B cell (primary cell): Measurements from ENCODE around the gene CCDC88C. TPM values are rescaled to one million over a fixed set of nuclear protein-coding genes. Genes with fewer than 3 reads are reported as not detected.

ENCODE experiments used
- ATAC-seq: fragments of 200-7000 bp; cut with Tn5 transposase; one replicate; pipeline ENCODE4 v1.10.0; 2021; ENCODE audit warnings: low read depth, mild to moderate bottlenecking, moderate number of reproducible peaks, moderate library complexity
- CTCF ChIA-PET: fragments of 350-600 bp; sonication (Branson Sonifier 250); formaldehyde crosslinking; loops from one replicate; lab custom pipeline; 2021; ENCODE audit warnings: antibody characterized with exemption, inconsistent platforms; lab: Charles Lee
- POLR2A ChIA-PET: fragments of 350-600 bp; sonication (Branson Sonifier 250); formaldehyde crosslinking; loops from one replicate; lab custom pipeline; 2021; ENCODE audit warnings: antibody characterized with exemption; lab: Charles Lee
- DNase-seq: peaks from one replicate; pipeline ENCODE4 v3.0.0; 2013
- H2AFZ ChIP-seq: 2 replicates; pipeline ENCODE4 v1.6.1; 2012; ENCODE audit warnings: mild to moderate bottlenecking, low read depth, low read length; ENCODE audit not compliant: insufficient read depth, poor library complexity, severe bottlenecking
- H3K27ac ChIP-seq, 2 donors: 1 replicate in 1 of 2; 2 replicates in 1 of 2; pipeline ENCODE4 v1.5.1; 2012 to 2013; ENCODE audit warnings: low read length in 2 of 2, mild to moderate bottlenecking in 2 of 2, moderate library complexity in 1 of 2
- H3K27me3 ChIP-seq, 4 experiments: fragments of 200-600 bp in 1 of 4; sonication (generic) in 1 of 4; replicated peaks in 1 of 4; 1 replicate in 2 of 4; 2 replicates in 2 of 4; pipeline versions ENCODE4 v1.6.1 to v1.7.0; 2013 to 2016; ENCODE audit warnings: low read length in 3 of 4, mild to moderate bottlenecking in 2 of 4, mixed read lengths in 1 of 4, moderate library complexity in 1 of 4; ENCODE audit not compliant: insufficient read depth in 4 of 4, control insufficient read depth in 3 of 4; ENCODE audit errors: control extremely low read depth in 1 of 4
- H3K36me3 ChIP-seq, 2 experiments: replicated peaks in 1 of 2; 1 replicate in 1 of 2; 2 replicates in 1 of 2; pipeline versions ENCODE4 v1.6.1 to v1.7.1; 2013; ENCODE audit warnings: low read length in 1 of 2; ENCODE audit not compliant: insufficient read depth in 2 of 2, control insufficient read depth in 1 of 2; ENCODE audit errors: control extremely low read depth in 1 of 2, extremely low read depth in 1 of 2
- H3K4me1 ChIP-seq, 2 donors: fragments of 200-600 bp in 1 of 2; sonication (generic) in 1 of 2; 1 replicate in 1 of 2; 2 replicates in 1 of 2; pipeline versions ENCODE4 v1.5.1 to v1.6.1; 2013 to 2017; ENCODE audit warnings: low read length in 2 of 2; ENCODE audit not compliant: control insufficient read depth in 2 of 2, insufficient read depth in 2 of 2
- H3K4me2 ChIP-seq: replicated peaks from 2 replicates; pipeline ENCODE3; 2012; ENCODE audit warnings: mild to moderate bottlenecking, low read depth, low read length; ENCODE audit not compliant: poor library complexity, severe bottlenecking
- H3K4me3 ChIP-seq, 5 experiments: fragments of 200-600 bp in 1 of 5; sonication (generic) in 1 of 5; 1 replicate in 3 of 5; 2 replicates in 2 of 5; pipeline versions ENCODE4 v1.5.1 to v1.7.0; 2011 to 2016; ENCODE audit warnings: low read length in 4 of 5, mild to moderate bottlenecking in 4 of 5, low read depth in 2 of 5, control low read depth in 1 of 5, moderate library complexity in 1 of 5; ENCODE audit not compliant: insufficient read depth in 1 of 5; ENCODE audit errors: control extremely low read depth in 1 of 5, extremely low read depth in 1 of 5
- H3K79me2 ChIP-seq: fragments of 200-600 bp; sonication (generic); one replicate; pipeline ENCODE4 v1.6.0; 2016; ENCODE audit warnings: low read length; ENCODE audit not compliant: control insufficient read depth, insufficient read depth
- H3K9ac ChIP-seq: fragments of 200-600 bp; sonication (generic); 2 replicates; pipeline ENCODE4 v1.6.1; 2017; ENCODE audit warnings: mild to moderate bottlenecking, low read length, moderate library complexity
- H3K9me3 ChIP-seq, 3 donors: one replicate each; pipeline versions ENCODE4 v1.6.1 to v1.7.1; 2013; ENCODE audit warnings: low read length in 2 of 3; ENCODE audit not compliant: control insufficient read depth in 2 of 3, insufficient read depth in 1 of 3; ENCODE audit errors: control extremely low read depth in 1 of 3
- H4K20me1 ChIP-seq: 2 replicates; pipeline ENCODE4 v1.6.0; 2012; ENCODE audit warnings: mild to moderate bottlenecking, low read length; ENCODE audit not compliant: insufficient read depth, control insufficient read depth, poor library complexity, severe bottlenecking
- H3K27ac Mint-ChIP-seq: one replicate; pipeline ENCODE4 v1.8.0; 2021; ENCODE audit warnings: mixed read lengths
- H3K27me3 Mint-ChIP-seq: one replicate; pipeline ENCODE4 v1.8.0; 2021; ENCODE audit warnings: mixed read lengths
- H3K4me1 Mint-ChIP-seq: one replicate; pipeline ENCODE4 v1.8.0; 2021; ENCODE audit warnings: mixed read lengths
- H3K4me3 Mint-ChIP-seq: one replicate; pipeline ENCODE4 v1.8.0; 2021; ENCODE audit warnings: mixed read lengths
- H3K9me3 Mint-ChIP-seq: one replicate; pipeline ENCODE4 v1.8.0; 2022; ENCODE audit warnings: mixed read lengths; ENCODE audit not compliant: insufficient read depth
- CTCF ChIP-seq: fragments of 200-600 bp; IDR thresholded peaks from one replicate; pipeline ENCODE4 v1.8.0; 2022; ENCODE audit warnings: antibody characterized with exemption, mild to moderate bottlenecking
- EZH2 ChIP-seq: IDR thresholded peaks from 2 replicates; pipeline ENCODE4 v1.6.1; 2012; ENCODE audit warnings: borderline replicate concordance, low read depth, mild to moderate bottlenecking, moderate library complexity, low read length; ENCODE audit not compliant: insufficient read depth, poor library complexity, severe bottlenecking
- WGBS: methylation state at CpG from one replicate; pipeline ENCODE4 v1.1.5; 2013; ENCODE audit warnings: missing lambda C conversion rate; ENCODE audit not compliant: insufficient coverage; 5-methylcytosine and 5-hydroxymethylcytosine counted together
- intact Hi-C: fragments of 100-400 bp; cut with micrococcal nuclease; formaldehyde crosslinking; loops from one replicate; pipeline ENCODE4 v1.10.0; 2022
- polyA plus RNA-seq: library from polyadenylated mRNA; depleted of rRNA; stranded (reverse); fragments of >200 nt; gene quantifications from 2 replicates; pipeline ENCODE4 v1.2.3, GENCODE V29; 2012
- total RNA-seq, 2 donors: library from RNA; stranded (reverse); fragments of 120-200 nt in 1 of 2; gene quantifications; 1 replicate in 1 of 2; 2 replicates in 1 of 2; pipeline versions ENCODE4 v1.2.3 to v1.2.4, GENCODE V29; 2013 to 2022

CCDC88C gene
- total and polyA plus RNA-seq, 2 donors (not counting 1 experiment from before 2014, with no cell fraction given) = 98.7 to 181 TPM

DNA sequence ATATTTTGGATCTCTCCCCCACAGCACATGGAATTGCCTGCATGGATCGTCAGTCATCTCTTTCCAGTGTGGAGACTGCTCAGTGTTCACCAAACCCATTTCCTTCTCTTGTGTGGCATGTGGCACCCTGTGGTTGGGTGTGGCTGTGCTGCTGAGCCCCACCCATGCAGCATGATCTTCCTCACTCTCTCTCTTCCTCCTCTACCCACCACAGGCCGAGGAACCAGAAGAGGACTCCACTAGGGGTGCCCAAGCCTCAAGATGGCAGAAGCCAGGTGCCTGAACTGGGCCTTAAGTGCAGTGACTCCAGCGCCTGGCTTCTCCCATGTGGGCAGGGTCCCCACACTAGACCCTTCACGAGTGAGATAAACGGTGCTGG lies 106.3 kb downstream of the CCDC88C start:
- Mint-ChIP-seq H3K27ac (peak overlapping the region; percentile 87), H3K4me3 (peak overlapping the region; percentile 33), H3K9me3 (no peaks in the 10 kb centered on the region), H3K27me3 (no peaks in the 10 kb centered on the region), H3K4me1 (peaks cover 42% of the 10 kb centered on the region)
- Histone ChIP-seq H2AFZ (no peak overlapping the region), H3K4me3 (peak overlapping the region in 1 of 5 experiments; percentile 23), H3K4me1 (peaks cover 43 to 49% of the 10 kb centered on the region in 2 donors), H3K79me2 (peaks cover 89% of the 10 kb centered on the region), H3K4me2 (peak overlapping the region; percentile 53), H3K9me3 (peaks cover 0 to 6% (median 0%) of the 10 kb centered on the region in 3 donors), H3K9ac (no peak overlapping the region), H3K27ac (peak overlapping the region; percentile 47 to 83), H4K20me1 (peaks cover 28% of the 10 kb centered on the region), H3K36me3 (peaks cover 3 to 78% of the 10 kb centered on the region in 2 experiments), H3K27me3 (no peaks in the 10 kb centered on the region)
- ChIA-PET CTCF (interaction anchor here (0.8 kb wide), 1 partner anchor 12 kb away, joined by 3 read pairs; no protein-coding TSS in a partner anchor), POLR2A (no interaction called here)
- intact Hi-C loops = loop anchor here (10.0 kb wide), 1 partner anchor 306 kb away; no protein-coding TSS in a partner anchor
- DNase-seq = peak; percentile 75
- TF ChIP-seq CTCF = peak; percentile 25
- TF ChIP-seq EZH2 = no peak
- 75% methylated on average over 1 of the region's 5 CpGs for WGBS
- ATAC-seq = peak; percentile 34

- H3K79me2 ChIP-seq = peaks cover 93% of the 10 kb centered on the region
- no peaks in the 10 kb centered on the region for H3K9me3 Mint-ChIP-seq
- peaks cover 38 to 44% of the 10 kb centered on the region in 2 donors for H3K4me1 ChIP-seq
- peak overlapping the region; percentile 47 to 83 for H3K27ac ChIP-seq
- no peak for TF ChIP-seq EZH2
- no peak for TF ChIP-seq CTCF
- H3K9ac ChIP-seq = no peak overlapping the region
- peak overlapping the region; percentile 33 for H3K4me3 Mint-ChIP-seq
- no peaks in the 10 kb centered on the region for H3K27me3 Mint-ChIP-seq
- DNase-seq (no peak), ATAC-seq (no peak)
- peaks cover 4 to 84% of the 10 kb centered on the region in 2 experiments for H3K36me3 ChIP-seq
- H2AFZ ChIP-seq = no peak overlapping the region
- no peaks in the 10 kb centered on the region for H3K27me3 ChIP-seq
- H3K4me1 Mint-ChIP-seq = peaks cover 37% of the 10 kb centered on the region
- H3K4me2 ChIP-seq = peak overlapping the region; percentile 53
- peaks cover 0 to 6% (median 0%) of the 10 kb centered on the region in 3 donors for H3K9me3 ChIP-seq
- peak overlapping the region; percentile 87 for H3K27ac Mint-ChIP-seq
- peaks cover 33% of the 10 kb centered on the region for H4K20me1 ChIP-seq
- POLR2A ChIA-PET = no interaction called here
- 93% methylated on average over 15 of the region's 16 CpGs for WGBS
- H3K4me3 ChIP-seq = peak overlapping the region in 1 of 5 experiments; percentile 23
- CTCF ChIA-PET = interaction anchor here (0.8 to 1.1 kb wide), 2 partner anchors 13 to 45 kb away, joined by 3 read pairs; no protein-coding TSS in a partner anchor
- intact Hi-C loops = loop anchor here (10.0 kb wide), 1 partner anchor 306 kb away; no protein-coding TSS in a partner anchor
Observed at GRCh38 chr14:91310606-91311283, 106.9 kb downstream of the CCDC88C start.
